Measurements from ENCODE around the gene ZNF320.
"Not testable (repeated sequence)": the region's sequence is repeated elsewhere in the genome, so short reads cannot be mapped to it uniquely, and the experiment has no call there.

DNA sequence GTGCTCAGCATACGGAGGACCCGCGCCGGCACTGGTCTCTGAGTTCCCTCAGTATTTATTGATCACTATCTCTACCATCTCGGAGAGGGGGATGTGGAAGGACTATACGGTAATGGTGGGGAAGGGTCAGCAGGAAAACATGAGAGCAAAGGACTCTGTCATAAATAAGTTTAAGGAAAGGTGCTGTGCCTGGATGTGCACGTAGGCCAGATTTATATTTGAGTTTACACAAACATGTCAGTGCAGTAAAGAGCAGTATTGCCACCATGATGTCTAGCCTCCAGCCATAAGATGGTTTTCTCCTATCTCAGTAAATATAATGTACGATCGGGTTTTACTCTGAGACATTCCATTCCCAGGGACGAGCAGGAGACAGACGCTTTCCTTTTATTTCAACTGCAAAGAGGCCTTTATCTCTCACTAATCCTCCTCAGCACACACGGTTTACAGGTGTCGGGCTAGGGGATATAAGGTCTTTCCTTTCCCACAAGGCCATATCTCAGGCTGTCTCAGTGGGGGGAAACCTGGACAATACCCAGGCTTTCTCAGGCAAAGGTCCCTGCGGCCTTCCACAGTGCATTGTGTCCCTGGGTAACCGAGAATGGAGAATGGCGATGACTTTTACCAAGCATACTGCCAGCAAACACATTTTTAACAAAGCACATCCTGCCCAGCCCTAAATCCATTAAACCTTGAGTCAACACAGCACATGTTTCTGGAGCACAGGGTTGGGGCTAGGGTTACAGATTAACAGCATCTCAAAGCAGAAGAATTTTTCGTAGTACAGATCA, 47.5 kb upstream of the ZNF320 start:
- not testable (repeated sequence) for TF ChIP-seq CTCF, POLR2AphosphoS5, EP300 (IDR thresholded peaks at IDR 0.05)

Data from upper lobe of left lung (tissue), 4 donors.